Fibroblast of pulmonary artery (primary cell): Measurements from ENCODE around the gene ST6GALNAC3.

Source experiments
- DNase-seq: peaks from one replicate; pipeline ENCODE4 v3.0.0-alpha.2; 2010; ENCODE audit warnings: low read depth
- H3K4me3 ChIP-seq: replicated peaks from 2 replicates; pipeline ENCODE4 v1.5.1; 2011; ENCODE audit warnings: low read depth, mild to moderate bottlenecking, control low read depth, low read length, moderate library complexity
- CTCF ChIP-seq: IDR thresholded peaks from 2 replicates; pipeline ENCODE4 v1.5.1; 2011; ENCODE audit warnings: mild to moderate bottlenecking, control low read depth, low read length, inconsistent platforms; ENCODE audit errors: missing control alignments

ST6GALNAC3 gene

GRCh38 chr1:76084029-76084627 is 9.6 kb downstream of the ST6GALNAC3 start:
- TF ChIP-seq CTCF, result no peak
- no peak for DNase-seq

GRCh38 chr1:76084685-76085084 is 10.1 kb downstream of the ST6GALNAC3 start:
- TF ChIP-seq CTCF, result no peak
- DNase-seq, result no peak
- no peak overlapping the region for H3K4me3 ChIP-seq

More at GRCh38 chr1:76084029-76084627, 9.6 kb downstream of the ST6GALNAC3 start:
- no peak overlapping the region for H3K4me3 ChIP-seq

- TF ChIP-seq CTCF, result no peak
- no peak overlapping the region for H3K4me3 ChIP-seq
- DNase-seq, result no peak
Measured at GRCh38 chr1:76086109-76086508, 11.6 kb downstream of the ST6GALNAC3 start.

- no peak overlapping the region for H3K4me3 ChIP-seq
- TF ChIP-seq CTCF, result no peak
- no peak for DNase-seq
Measured at GRCh38 chr1:76086597-76086996, 12.1 kb downstream of the ST6GALNAC3 start.

GRCh38 chr1:76090283-76091203 is 16.0 kb downstream of the ST6GALNAC3 start:
- no peak for TF ChIP-seq CTCF
- DNase-seq, result peak; percentile 25

GRCh38 chr1:76092812-76093211 is 18.3 kb downstream of the ST6GALNAC3 start:
- H3K4me3 ChIP-seq, result no peak overlapping the region
- no peak for DNase-seq
- no peak for TF ChIP-seq CTCF

More at GRCh38 chr1:76090283-76091203, 16.0 kb downstream of the ST6GALNAC3 start:
- no peak overlapping the region for H3K4me3 ChIP-seq
